HepG2 (cell line): ENCODE measurements around the gene STMN1. TPM values are rescaled to one million over a fixed set of nuclear protein-coding genes. Genes with fewer than 3 reads are reported as not detected.

Source experiments
- ATAC-seq: fragments of 200-7000 bp; cut with Tn5 transposase; 3 replicates; pipeline ENCODE4 v1.9.1; 2020; ENCODE audit warnings: mild to moderate bottlenecking, moderate library complexity
- BruUV-seq: library from RNA; stranded (reverse); fragments of 400-500 nt; replicated peaks from 2 replicates; lab custom pipeline; 2021; lab: Mats Ljungman, UMichigan
- CTCF ChIA-PET: fragments of 300-600 bp; formaldehyde crosslinking; extraction: SDS; loops from one replicate; lab custom pipeline; 2021; ENCODE audit warnings: low total read pairs, inconsistent platforms, low intra/inter-chr PET ratio; lab: Yijun Ruan, JAX
- POLR2A ChIA-PET: fragments of 350-600 bp; sonication (Branson Sonifier 250); formaldehyde crosslinking; loops from one replicate; lab custom pipeline; 2020; ENCODE audit warnings: antibody characterized with exemption, inconsistent platforms; lab: Yijun Ruan, JAX
- DNase-seq: peaks from one replicate; pipeline ENCODE4 v3.0.0-alpha.2; 2015; ENCODE audit warnings: low spot score
- FAIRE-seq: peaks from 3 replicates; lab custom pipeline; 2011; peaks lifted over from hg19 to GRCh38; lab: Jason Lieb, UNC
- H2AFZ ChIP-seq: one replicate; pipeline ENCODE4 v1.6.1; 2011; ENCODE audit warnings: low read length, inconsistent platforms
- H3K27ac ChIP-seq: fragments of 300-600 bp; 3 replicates; pipeline ENCODE4 v1.8.0; 2011; ENCODE audit warnings: mixed run types, mild to moderate bottlenecking, mixed read lengths, low read length, inconsistent platforms; ENCODE audit not compliant: insufficient read depth; ENCODE audit errors: extremely low read length
- H3K27me3 ChIP-seq, 2 experiments: fragments of 200-600 bp in 1 of 2; 2 replicates in 1 of 2; 3 replicates in 1 of 2; pipeline versions ENCODE4 v1.6.0 to v1.8.0; 2011; ENCODE audit warnings: low read length in 2 of 2, mild to moderate bottlenecking in 2 of 2, moderate library complexity in 2 of 2, inconsistent platforms in 1 of 2; ENCODE audit not compliant: insufficient read depth in 2 of 2, control insufficient read depth in 1 of 2
- H3K36me3 ChIP-seq, 2 experiments: fragments of 200-600 bp in 1 of 2; replicated peaks in 1 of 2; 2 replicates in 1 of 2; 3 replicates in 1 of 2; pipeline versions ENCODE4 v1.5.1 to v1.8.0; 2011; ENCODE audit warnings: low read length in 2 of 2, inconsistent platforms in 1 of 2; ENCODE audit not compliant: insufficient read depth in 2 of 2, control insufficient read depth in 1 of 2
- H3K4me1 ChIP-seq: 2 replicates; pipeline ENCODE4 v1.5.1; 2012; ENCODE audit warnings: low read length, inconsistent platforms; ENCODE audit not compliant: insufficient read depth
- H3K4me2 ChIP-seq: 2 replicates; pipeline ENCODE4 v1.6.0; 2011; ENCODE audit warnings: low read depth, low read length, inconsistent platforms
- H3K4me3 ChIP-seq, 3 experiments: fragments of 200-600 bp in 1 of 3; sonication (generic), shearing (Covaris generic) in 1 of 3; replicated peaks in 1 of 3; 2 replicates each; pipeline ENCODE4 v1.5.1; 2011 to 2016; ENCODE audit warnings: low read length in 3 of 3, inconsistent platforms in 2 of 3, low read depth in 2 of 3, mild to moderate bottlenecking in 2 of 3, control low read depth in 1 of 3, mixed read lengths in 1 of 3; ENCODE audit not compliant: insufficient read depth in 1 of 3
- H3K79me2 ChIP-seq: one replicate; pipeline ENCODE4 v1.6.1; 2011; ENCODE audit warnings: low read length, inconsistent platforms; ENCODE audit not compliant: insufficient read depth
- H3K9ac ChIP-seq: 2 replicates; pipeline ENCODE4 v1.6.0; 2011; ENCODE audit warnings: mild to moderate bottlenecking, low read depth, low read length, inconsistent platforms; ENCODE audit not compliant: insufficient read depth
- H3K9me3 ChIP-seq: 2 replicates; pipeline ENCODE4 v1.5.1; 2012; ENCODE audit warnings: mild to moderate bottlenecking, low read length
- H4K20me1 ChIP-seq: 2 replicates; pipeline ENCODE4 v1.6.0; 2011; ENCODE audit warnings: inconsistent platforms, mild to moderate bottlenecking, low read length, moderate library complexity; ENCODE audit not compliant: insufficient read depth
- BCL3 ChIP-seq: sonication (generic); formaldehyde crosslinking; IDR thresholded peaks from 2 replicates; pipeline ENCODE4 v1.5.1; 2020; ENCODE audit warnings: mild to moderate bottlenecking, missing genetic modification reagents, moderate library complexity
- MAX ChIP-seq: IDR thresholded peaks from 2 replicates; pipeline ENCODE4 v1.6.1; 2012; ENCODE audit warnings: inconsistent platforms
- SALL1 ChIP-seq: sonication (generic); formaldehyde crosslinking; IDR thresholded peaks from 2 replicates; pipeline ENCODE4 v1.8.0; 2022; ENCODE audit warnings: mild to moderate bottlenecking, missing genetic modification reagents
- TCF7L2 ChIP-seq: IDR thresholded peaks from 2 replicates; pipeline ENCODE4 v1.6.1; 2011; ENCODE audit warnings: mild to moderate bottlenecking, low read depth, low read length, moderate library complexity
- ZMAT3 ChIP-seq: sonication (generic); formaldehyde crosslinking; conservative IDR thresholded peaks from 2 replicates; pipeline ENCODE4 v1.7.0; 2021; ENCODE audit warnings: missing genetic modification reagents
- ZNF646 ChIP-seq: sonication (generic); formaldehyde crosslinking; IDR thresholded peaks from 2 replicates; pipeline ENCODE4 v1.9.0; 2021; ENCODE audit warnings: mild to moderate bottlenecking, missing genetic modification reagents
- ZNF687 ChIP-seq: sonication (generic); formaldehyde crosslinking; IDR thresholded peaks from 2 replicates; pipeline ENCODE4 v1.5.1; 2020; ENCODE audit warnings: mild to moderate bottlenecking, missing genetic modification reagents, moderate library complexity
- ZNF776 ChIP-seq: sonication (generic); formaldehyde crosslinking; IDR thresholded peaks from 2 replicates; pipeline ENCODE4 v1.4.0; 2020; ENCODE audit warnings: mild to moderate bottlenecking, missing genetic modification reagents
- ZNF83 ChIP-seq: sonication (generic); formaldehyde crosslinking; IDR thresholded peaks from 2 replicates; pipeline ENCODE4 v1.4.0; 2020; ENCODE audit warnings: missing genetic modification reagents, mild to moderate bottlenecking, borderline replicate concordance
- WGBS: methylation state at CpG from one replicate; pipeline ENCODE4 v1.1.6; 2017; ENCODE audit warnings: low lambda C conversion rate; 5-methylcytosine and 5-hydroxymethylcytosine counted together
- in situ Hi-C: cut with HindIII; loops from 2 replicates; pipeline ENCODE4 v1.10.0; 2017; ENCODE audit warnings: low pct_unique_long_range_greater_than_20kb; ENCODE audit not compliant: extremely low pct_ligation_motif_present
- intact Hi-C: fragments of 100-400 bp; cut with micrococcal nuclease; formaldehyde crosslinking; loops from one replicate; pipeline ENCODE4 v1.10.0; 2022; ENCODE audit not compliant: unreplicated experiment
- polyA plus RNA-seq, 8 experiments: library from polyadenylated mRNA; depleted of rRNA in 3 of 8; stranded (reverse) in 7 of 8; unstranded in 1 of 8; fragments of >200 nt; fragmentation: Illumina TruSeq in 4 of 8; extraction: Trizol in 4 of 8; gene quantifications; 2 replicates each; pipeline versions ENCODE4 v1.2.1 to v1.2.3, GENCODE V29; 2011 to 2016; ENCODE audit warnings: low read depth in 4 of 8, missing spikeins in 1 of 8, mixed read lengths in 1 of 8; ENCODE audit not compliant: insufficient read depth in 1 of 8
- total RNA-seq, 5 experiments: library from RNA; depleted of rRNA; stranded (reverse); fragments of >200 nt; fragmentation: Illumina TruSeq; extraction: Trizol; gene quantifications; 2 replicates each; pipeline ENCODE4 v1.2.3, GENCODE V29; 2016; ENCODE audit warnings: low read depth in 1 of 5

Gene STMN1
- total and polyA plus RNA-seq, 2 of the 13 experiments (the other 11 are each of a cell fraction or from before 2014, with no cell fraction given), result 45.9 to 409 TPM

- WGBS, result 16% methylated on average over 29 of the region's 49 CpGs
- Histone ChIP-seq H4K20me1 (no peaks in the 10 kb centered on the region), H3K4me2 (peak overlapping the region; percentile 73), H3K4me1 (peaks cover 22% of the 10 kb centered on the region), H3K9ac (no peak overlapping the region; the same call in 1 of the 2 replicates), H3K27ac (no peak overlapping the region), H3K4me3 (peak overlapping the region; percentile 46 to 74 (median 55)), H3K36me3 (no peaks in the 10 kb centered on the region), H3K9me3 (no peaks in the 10 kb centered on the region), H2AFZ (no peak overlapping the region), H3K79me2 (no peaks in the 10 kb centered on the region), H3K27me3 (peaks cover 10 to 29% of the 10 kb centered on the region in 2 experiments)
- no peak for DNase-seq
- ATAC-seq, result peak; percentile 65
- CTCF ChIA-PET, result no interaction called here
- in situ Hi-C loops (no loop called here), intact Hi-C loops (no loop called here)
- no peak for FAIRE-seq
- BruUV-seq, result no TSS peak
- POLR2A ChIA-PET, result no interaction called here
- TF ChIP-seq ZMAT3 (CRISPR knock-in tag), result 0 out of 2 replicates have a peak, but pooled peaks have one; percentile 21
- no peak for TF ChIP-seq ZNF83 (CRISPR knock-in tag)
- no peak for TF ChIP-seq TCF7L2
- 0 out of 2 replicates have a peak, but pooled peaks have one; percentile 15 for TF ChIP-seq MAX
- TF ChIP-seq ZNF646, result no peak
- TF ChIP-seq SALL1 (CRISPR knock-in tag), result 0 out of 2 replicates have a peak, but pooled peaks have one; percentile 11
- no peak for TF ChIP-seq ZNF776 (CRISPR knock-in tag)
- peak; percentile 68 for TF ChIP-seq ZNF687
- TF ChIP-seq BCL3, result peak; percentile 37; the same call in 1 of the 2 replicates
Observed at GRCh38 chr1:25922056-25922970, 16.1 kb upstream of the STMN1 start.
